ENCODE results near the gene USE1. TPM values are rescaled to one million over a fixed set of nuclear protein-coding genes. Genes with fewer than 3 reads are reported as not detected.

USE1 gene
- total RNA-seq, 1 experiment from 2014 or later = 11.8 TPM

DNA sequence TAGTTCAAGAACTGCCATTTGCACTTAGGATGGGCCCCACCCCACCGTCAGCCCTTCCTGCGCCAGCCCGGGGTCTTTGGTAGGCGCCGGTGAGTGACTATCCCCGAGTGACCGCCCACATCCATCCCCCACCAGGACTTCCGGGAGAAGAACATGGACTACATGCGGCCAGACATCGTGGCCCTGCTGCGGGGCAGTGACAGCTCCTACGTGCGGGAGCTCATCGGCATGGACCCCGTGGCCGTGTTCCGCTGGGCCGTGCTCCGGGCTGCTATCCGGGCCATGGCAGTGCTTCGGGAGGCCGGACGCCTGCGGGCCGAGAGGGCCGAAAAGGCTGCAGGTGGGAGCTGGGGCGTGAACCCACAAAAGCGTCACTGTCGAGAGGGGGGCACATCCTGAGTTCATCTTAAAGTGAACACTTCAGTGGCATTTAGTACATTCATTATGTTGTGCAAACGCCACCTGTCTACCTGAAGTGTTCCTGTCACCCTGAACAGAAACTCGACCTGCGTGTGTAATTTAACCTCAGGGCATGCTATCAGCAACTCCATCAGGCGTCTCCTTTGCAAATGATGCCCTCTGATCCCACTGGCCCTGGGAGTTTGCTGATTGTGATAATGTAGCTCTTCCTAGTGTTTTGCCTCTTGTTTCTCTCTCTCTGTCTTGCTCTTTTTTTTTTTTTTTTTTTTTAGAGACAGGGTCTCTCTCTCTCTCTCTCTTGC is 42.4 kb upstream of the USE1 start:
- Mint-ChIP-seq H3K4me1 (ENCODE audit: low read depth, unreplicated experiment) (peaks cover 8% of the 10 kb centered on the region), H3K36me3 (ENCODE audit: insufficient read depth, unreplicated experiment) (peaks cover 21% of the 10 kb centered on the region), H3K9me3 (ENCODE audit: low read depth, unreplicated experiment) (no peaks in the 10 kb centered on the region), H3K4me3 (ENCODE audit: low read depth, unreplicated experiment) (no peak overlapping the region), H3K27me3 (ENCODE audit: unreplicated experiment) (no peaks in the 10 kb centered on the region), H3K27ac (ENCODE audit: unreplicated experiment) (no peak overlapping the region)
- CTCF ChIA-PET = interaction anchor here (0.7 kb wide), 1 partner anchor 868 kb away, joined by 3 read pairs; no protein-coding TSS in a partner anchor
- intact Hi-C loops (cut with micrococcal nuclease; ENCODE audit: unreplicated experiment) = no loop called here
- DNase-seq = no peak
- no TSS peak for BruUV-seq (replicated peaks)
- TF ChIP-seq, protein P1, sequence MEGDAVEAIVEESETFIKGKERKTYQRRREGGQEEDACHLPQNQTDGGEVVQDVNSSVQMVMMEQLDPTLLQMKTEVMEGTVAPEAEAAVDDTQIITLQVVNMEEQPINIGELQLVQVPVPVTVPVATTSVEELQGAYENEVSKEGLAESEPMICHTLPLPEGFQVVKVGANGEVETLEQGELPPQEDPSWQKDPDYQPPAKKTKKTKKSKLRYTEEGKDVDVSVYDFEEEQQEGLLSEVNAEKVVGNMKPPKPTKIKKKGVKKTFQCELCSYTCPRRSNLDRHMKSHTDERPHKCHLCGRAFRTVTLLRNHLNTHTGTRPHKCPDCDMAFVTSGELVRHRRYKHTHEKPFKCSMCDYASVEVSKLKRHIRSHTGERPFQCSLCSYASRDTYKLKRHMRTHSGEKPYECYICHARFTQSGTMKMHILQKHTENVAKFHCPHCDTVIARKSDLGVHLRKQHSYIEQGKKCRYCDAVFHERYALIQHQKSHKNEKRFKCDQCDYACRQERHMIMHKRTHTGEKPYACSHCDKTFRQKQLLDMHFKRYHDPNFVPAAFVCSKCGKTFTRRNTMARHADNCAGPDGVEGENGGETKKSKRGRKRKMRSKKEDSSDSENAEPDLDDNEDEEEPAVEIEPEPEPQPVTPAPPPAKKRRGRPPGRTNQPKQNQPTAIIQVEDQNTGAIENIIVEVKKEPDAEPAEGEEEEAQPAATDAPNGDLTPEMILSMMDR (IDR thresholded peaks at IDR 0.05; ENCODE audit: unreplicated experiment) = no peak

DNA sequence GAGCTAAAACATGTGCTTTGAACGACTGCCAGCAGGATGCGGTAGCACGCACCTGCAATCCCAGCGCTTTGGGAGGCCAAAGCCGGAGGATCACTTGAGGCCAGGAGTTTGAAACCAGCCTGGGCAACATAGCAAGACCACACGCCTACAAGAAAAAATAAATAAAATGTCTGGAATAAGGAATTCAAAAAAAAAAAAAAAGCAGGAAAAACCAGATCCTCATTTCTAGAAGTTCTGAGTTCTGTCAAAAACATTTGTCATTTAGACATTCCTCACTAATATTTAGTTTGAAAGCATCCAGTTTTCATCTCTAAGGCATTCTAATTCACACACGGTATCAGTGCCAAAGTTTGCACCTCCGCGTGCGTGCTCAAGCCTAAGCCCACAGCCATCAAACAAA is 36.9 kb upstream of the USE1 start:
- CTCF ChIA-PET = no interaction called here
- DNase-seq = no peak
- BruUV-seq (replicated peaks) = no TSS peak
- H3K9me3 Mint-ChIP-seq (ENCODE audit: low read depth, unreplicated experiment) = no peaks in the 10 kb centered on the region
- TF ChIP-seq, protein P1 (IDR thresholded peaks at IDR 0.05; ENCODE audit: unreplicated experiment) = no peak
- no peak overlapping the region for H3K27ac Mint-ChIP-seq (ENCODE audit: unreplicated experiment)
- H3K4me3 Mint-ChIP-seq (ENCODE audit: low read depth, unreplicated experiment) = no peak overlapping the region
- peaks cover 3% of the 10 kb centered on the region for H3K4me1 Mint-ChIP-seq (ENCODE audit: low read depth, unreplicated experiment)
- no peaks in the 10 kb centered on the region for H3K27me3 Mint-ChIP-seq (ENCODE audit: unreplicated experiment)
- peaks cover 7% of the 10 kb centered on the region for H3K36me3 Mint-ChIP-seq (ENCODE audit: insufficient read depth, unreplicated experiment)
- intact Hi-C loops (cut with micrococcal nuclease; ENCODE audit: unreplicated experiment) = no loop called here

DNA sequence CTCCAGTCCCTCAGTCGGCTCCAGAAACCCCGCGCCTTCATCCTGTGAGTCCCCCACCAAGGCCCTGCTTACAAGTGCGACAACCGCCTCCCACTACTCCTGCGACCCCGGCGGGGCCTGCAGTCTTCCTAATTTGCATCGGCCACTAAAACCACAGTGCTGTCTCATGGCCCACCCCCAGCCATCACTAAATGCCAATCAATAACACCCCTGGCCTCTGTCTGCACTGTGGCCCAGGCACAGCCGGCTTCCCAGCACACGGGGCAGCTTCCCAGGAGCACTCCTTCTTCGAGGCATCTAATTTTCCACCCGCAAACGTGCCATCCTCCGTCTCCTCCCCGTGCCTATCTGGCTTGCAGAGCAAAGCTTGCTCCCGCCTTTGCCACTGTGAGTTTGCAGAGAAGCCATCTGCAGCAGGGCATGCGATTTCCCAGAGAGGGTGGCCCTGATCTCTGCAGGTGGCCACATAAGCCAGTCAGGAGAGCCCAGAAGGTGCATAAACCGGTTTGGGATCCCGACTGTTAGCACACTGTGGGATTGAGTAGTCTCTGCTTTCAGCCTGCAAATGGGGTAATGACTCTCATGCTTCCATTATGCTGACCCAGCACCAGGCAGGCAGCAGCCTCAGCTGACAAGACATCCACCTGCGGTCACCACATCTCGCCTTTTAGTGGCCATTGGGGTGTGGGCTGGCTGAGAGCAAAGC is 34.0 kb upstream of the USE1 start:
- intact Hi-C loops (cut with micrococcal nuclease; ENCODE audit: unreplicated experiment) = no loop called here
- H3K4me1 Mint-ChIP-seq (ENCODE audit: low read depth, unreplicated experiment) = no peaks in the 10 kb centered on the region
- no peaks in the 10 kb centered on the region for H3K27me3 Mint-ChIP-seq (ENCODE audit: unreplicated experiment)
- no TSS peak for BruUV-seq (replicated peaks)
- CTCF ChIA-PET = no interaction called here
- no peak for DNase-seq
- peaks cover 20% of the 10 kb centered on the region for H3K36me3 Mint-ChIP-seq (ENCODE audit: insufficient read depth, unreplicated experiment)
- H3K9me3 Mint-ChIP-seq (ENCODE audit: low read depth, unreplicated experiment) = no peaks in the 10 kb centered on the region
- H3K4me3 Mint-ChIP-seq (ENCODE audit: low read depth, unreplicated experiment) = no peak overlapping the region
- TF ChIP-seq, protein P1 (IDR thresholded peaks at IDR 0.05; ENCODE audit: unreplicated experiment) = no peak
- H3K27ac Mint-ChIP-seq (ENCODE audit: unreplicated experiment) = no peak overlapping the region

DNA sequence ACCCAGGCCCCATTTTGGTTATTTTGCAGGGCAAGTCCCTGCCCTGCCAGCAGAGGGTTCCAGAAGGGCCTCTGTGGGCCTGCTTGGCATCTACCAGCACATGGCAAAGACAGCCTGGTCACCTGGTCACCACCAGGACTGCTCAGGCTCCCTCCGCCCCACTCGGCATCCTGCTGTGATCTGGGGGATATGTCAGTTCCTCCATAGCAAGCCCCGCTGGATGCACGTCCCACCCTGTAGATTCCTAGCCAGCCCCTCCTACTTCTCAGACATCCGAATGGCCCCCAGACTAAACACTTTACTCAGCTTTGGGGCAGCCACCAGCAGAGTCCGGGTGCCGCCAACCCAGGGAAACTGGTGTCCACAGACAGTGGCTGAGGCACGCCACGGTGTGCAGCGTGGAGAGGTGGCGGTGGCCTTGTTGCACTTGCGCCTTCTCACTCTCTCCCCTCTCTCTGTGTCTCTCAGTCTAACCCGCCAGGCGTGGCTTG is 31.8 kb upstream of the USE1 start:
- Mint-ChIP-seq H3K9me3 (ENCODE audit: low read depth, unreplicated experiment) (no peaks in the 10 kb centered on the region), H3K36me3 (ENCODE audit: insufficient read depth, unreplicated experiment) (peaks cover 20% of the 10 kb centered on the region), H3K27ac (ENCODE audit: unreplicated experiment) (no peak overlapping the region), H3K4me1 (ENCODE audit: low read depth, unreplicated experiment) (no peaks in the 10 kb centered on the region), H3K4me3 (ENCODE audit: low read depth, unreplicated experiment) (no peak overlapping the region), H3K27me3 (ENCODE audit: unreplicated experiment) (no peaks in the 10 kb centered on the region)
- CTCF ChIA-PET = interaction anchor here (0.6 kb wide), 1 partner anchor 982 kb away, joined by 4 read pairs; no protein-coding TSS in a partner anchor
- intact Hi-C loops (cut with micrococcal nuclease; ENCODE audit: unreplicated experiment) = no loop called here
- TF ChIP-seq, protein P1 (IDR thresholded peaks at IDR 0.05; ENCODE audit: unreplicated experiment) = no peak
- no peak for DNase-seq
- BruUV-seq (replicated peaks) = no TSS peak
